Liver (tissue), 3 donors: Measurements from ENCODE around the gene TRPM8.

ENCODE experiments used
- GABPA ChIP-seq, 2 donors: IDR thresholded peaks in 1 of 2; conservative IDR thresholded peaks in 1 of 2; 2 replicates each; pipeline ENCODE4 v1.6.1; 2016; ENCODE audit warnings: antibody characterized with exemption in 2 of 2, mild to moderate bottlenecking in 1 of 2, moderate library complexity in 1 of 2
- REST ChIP-seq: IDR thresholded peaks from 2 replicates; pipeline ENCODE4 v1.6.1; 2016; ENCODE audit warnings: antibody characterized with exemption, mild to moderate bottlenecking
- TF ChIP-seq, protein P1 (sequence below): IDR thresholded peaks from 2 replicates; pipeline ENCODE4 v1.6.1; 2016; ENCODE audit warnings: antibody characterized with exemption
- TF ChIP-seq, protein P2 (sequence below): fragments of 150-350 bp; IDR thresholded peaks from 2 replicates; pipeline ENCODE4 v1.5.1; 2017; ENCODE audit warnings: improper control_type of control experiment, low read depth, low read length; ENCODE audit not compliant: missing input control
- donor health status: healthy.
- donor health status: healthy.

- TF ChIP-seq REST (no peak), GABPA (IDR thresholded peaks at IDR 0.05 in 1 of 2, conservative IDR thresholded peaks at IDR 0.05 in 1 of 2) (no peak)
- TF ChIP-seq, protein P1, sequence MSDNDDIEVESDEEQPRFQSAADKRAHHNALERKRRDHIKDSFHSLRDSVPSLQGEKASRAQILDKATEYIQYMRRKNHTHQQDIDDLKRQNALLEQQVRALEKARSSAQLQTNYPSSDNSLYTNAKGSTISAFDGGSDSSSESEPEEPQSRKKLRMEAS, result no peak
- TF ChIP-seq, protein P2, sequence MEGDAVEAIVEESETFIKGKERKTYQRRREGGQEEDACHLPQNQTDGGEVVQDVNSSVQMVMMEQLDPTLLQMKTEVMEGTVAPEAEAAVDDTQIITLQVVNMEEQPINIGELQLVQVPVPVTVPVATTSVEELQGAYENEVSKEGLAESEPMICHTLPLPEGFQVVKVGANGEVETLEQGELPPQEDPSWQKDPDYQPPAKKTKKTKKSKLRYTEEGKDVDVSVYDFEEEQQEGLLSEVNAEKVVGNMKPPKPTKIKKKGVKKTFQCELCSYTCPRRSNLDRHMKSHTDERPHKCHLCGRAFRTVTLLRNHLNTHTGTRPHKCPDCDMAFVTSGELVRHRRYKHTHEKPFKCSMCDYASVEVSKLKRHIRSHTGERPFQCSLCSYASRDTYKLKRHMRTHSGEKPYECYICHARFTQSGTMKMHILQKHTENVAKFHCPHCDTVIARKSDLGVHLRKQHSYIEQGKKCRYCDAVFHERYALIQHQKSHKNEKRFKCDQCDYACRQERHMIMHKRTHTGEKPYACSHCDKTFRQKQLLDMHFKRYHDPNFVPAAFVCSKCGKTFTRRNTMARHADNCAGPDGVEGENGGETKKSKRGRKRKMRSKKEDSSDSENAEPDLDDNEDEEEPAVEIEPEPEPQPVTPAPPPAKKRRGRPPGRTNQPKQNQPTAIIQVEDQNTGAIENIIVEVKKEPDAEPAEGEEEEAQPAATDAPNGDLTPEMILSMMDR, result no peak
Measured at GRCh38 chr2:234051374-234052070, 134.3 kb downstream of the TRPM8 start.
